HG02571 (cell line): ENCODE measurements around the gene MIEN1.
"Not testable (repeated sequence)": the region's sequence is repeated elsewhere in the genome, so short reads cannot be mapped to it uniquely, and the experiment has no call there.

Experiments used
- ATAC-seq: cut with Tn5 transposase; IDR thresholded peaks from one replicate; pipeline ENCODE4 v1.9.1; 2021; ENCODE audit warnings: mild to moderate bottlenecking, moderate library complexity; ENCODE audit not compliant: unreplicated experiment

The MIEN1 gene

GRCh38 chr17:39719563-39720355, 10.6 kb downstream of the MIEN1 start:
- no peak for ATAC-seq

- no peak for ATAC-seq
These were observed 12.7 kb downstream of the MIEN1 start for GRCh38 chr17:39717660-39718059.

GRCh38 chr17:39716879-39717536, 13.3 kb downstream of the MIEN1 start:
- no peak for ATAC-seq

- no peak for ATAC-seq
These were observed 14.1 kb downstream of the MIEN1 start for GRCh38 chr17:39716073-39716818.

- no peak for ATAC-seq
These were observed 14.8 kb downstream of the MIEN1 start for GRCh38 chr17:39715375-39716072.

- no peak for ATAC-seq
These were observed 16.1 kb downstream of the MIEN1 start for GRCh38 chr17:39714234-39714633.

- ATAC-seq, result no peak
These were observed 18.5 kb downstream of the MIEN1 start for GRCh38 chr17:39711851-39712250.

GRCh38 chr17:39711071-39711470, 19.3 kb downstream of the MIEN1 start:
- not testable (repeated sequence) for ATAC-seq

- no peak for ATAC-seq
These were observed 20.1 kb downstream of the MIEN1 start for GRCh38 chr17:39709998-39710964.

GRCh38 chr17:39709319-39709997, 20.9 kb downstream of the MIEN1 start:
- no peak for ATAC-seq

GRCh38 chr17:39706921-39707337, 23.4 kb downstream of the MIEN1 start:
- no peak for ATAC-seq

GRCh38 chr17:39706383-39706782, 23.9 kb downstream of the MIEN1 start:
- ATAC-seq, result no peak

- no peak for ATAC-seq
These were observed 24.5 kb downstream of the MIEN1 start for GRCh38 chr17:39705786-39706348.

- ATAC-seq, result no peak
These were observed 25.3 kb downstream of the MIEN1 start for GRCh38 chr17:39704821-39705551.

GRCh38 chr17:39703913-39704312, 26.4 kb downstream of the MIEN1 start:
- ATAC-seq, result no peak

GRCh38 chr17:39702901-39703893, 27.1 kb downstream of the MIEN1 start:
- ATAC-seq, result no peak

- ATAC-seq, result no peak
These were observed 28.4 kb downstream of the MIEN1 start for GRCh38 chr17:39701784-39702422.
